ENCODE measurements around the gene MAML3.

Gene MAML3

GRCh38 chr4:140003876-140004548, 150.0 kb downstream of the MAML3 start:
- no peak for DNase-seq (ENCODE audit: low spot score)

- DNase-seq (ENCODE audit: low spot score), result no peak
These were observed 153.8 kb downstream of the MAML3 start for GRCh38 chr4:140000232-140000631.

GRCh38 chr4:139988863-139989765, 164.9 kb downstream of the MAML3 start:
- no peak for DNase-seq (ENCODE audit: low spot score)

GRCh38 chr4:139987502-139987850, 166.5 kb downstream of the MAML3 start:
- DNase-seq (ENCODE audit: low spot score), result no peak

DNA sequence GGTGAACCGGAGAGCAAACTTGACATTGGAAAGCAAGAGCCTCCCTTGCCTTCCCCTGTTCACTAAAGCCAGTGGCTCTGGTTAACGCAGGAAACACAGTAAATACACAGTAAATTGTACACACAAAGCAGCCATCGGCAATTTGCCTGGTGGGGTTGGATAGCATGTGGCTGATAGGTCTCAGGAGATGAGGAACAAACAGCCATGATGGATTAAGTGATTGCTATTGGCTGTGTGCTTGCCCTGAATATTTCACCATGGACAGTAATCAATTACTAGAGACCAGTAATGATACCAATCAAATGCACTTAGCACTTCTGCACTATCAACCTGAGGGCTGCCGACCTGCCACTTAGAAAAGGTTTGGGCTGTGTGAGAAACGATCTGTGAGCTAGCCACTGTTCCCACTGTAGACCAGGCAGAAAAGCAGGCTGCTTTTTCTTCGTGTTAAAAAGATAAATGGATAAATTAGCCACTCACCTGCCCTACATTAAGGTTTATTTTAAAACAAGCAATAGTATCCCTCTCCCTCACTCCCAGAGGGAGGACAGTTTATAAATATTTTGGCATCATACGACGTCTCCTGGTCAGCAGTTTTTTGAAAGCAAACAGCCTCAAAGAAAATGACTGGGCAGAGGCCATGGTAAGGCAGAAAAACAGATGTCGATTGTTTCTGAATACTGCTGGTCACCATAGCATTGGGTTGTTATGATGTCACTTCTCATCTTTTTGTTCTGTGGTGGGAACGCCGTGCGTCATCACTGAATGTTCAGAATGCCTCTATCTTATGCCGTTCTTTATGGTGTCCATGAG, 167.1 kb downstream of the MAML3 start:
- no peak for DNase-seq (ENCODE audit: low spot score)

- no peak for DNase-seq (ENCODE audit: low spot score)
These were observed 167.9 kb downstream of the MAML3 start for GRCh38 chr4:139986106-139986505.

DNA sequence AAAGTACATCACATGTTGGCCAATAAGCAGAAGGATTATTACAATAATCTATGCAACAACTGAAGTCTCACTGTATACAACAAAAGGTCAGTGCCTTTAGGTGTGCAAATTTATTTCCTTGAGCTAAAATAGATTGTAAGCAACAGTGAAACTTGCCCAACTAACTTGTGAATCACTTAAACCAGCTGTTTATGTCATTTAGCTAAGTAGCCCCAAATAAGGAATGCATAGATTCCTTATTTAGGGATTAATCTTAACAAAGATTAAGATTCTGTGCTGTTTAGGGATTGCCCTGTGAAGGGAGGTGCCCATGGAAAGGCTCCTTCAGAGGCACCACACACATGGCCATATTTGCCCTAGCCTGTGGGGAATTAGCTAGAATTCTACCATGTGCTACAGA, 168.6 kb downstream of the MAML3 start:
- no peak for DNase-seq (ENCODE audit: low spot score)

GRCh38 chr4:139984471-139984870, 169.5 kb downstream of the MAML3 start:
- DNase-seq (ENCODE audit: low spot score), result no peak

GRCh38 chr4:139978692-139979091, 175.3 kb downstream of the MAML3 start:
- no peak for DNase-seq (ENCODE audit: low spot score)

DNA sequence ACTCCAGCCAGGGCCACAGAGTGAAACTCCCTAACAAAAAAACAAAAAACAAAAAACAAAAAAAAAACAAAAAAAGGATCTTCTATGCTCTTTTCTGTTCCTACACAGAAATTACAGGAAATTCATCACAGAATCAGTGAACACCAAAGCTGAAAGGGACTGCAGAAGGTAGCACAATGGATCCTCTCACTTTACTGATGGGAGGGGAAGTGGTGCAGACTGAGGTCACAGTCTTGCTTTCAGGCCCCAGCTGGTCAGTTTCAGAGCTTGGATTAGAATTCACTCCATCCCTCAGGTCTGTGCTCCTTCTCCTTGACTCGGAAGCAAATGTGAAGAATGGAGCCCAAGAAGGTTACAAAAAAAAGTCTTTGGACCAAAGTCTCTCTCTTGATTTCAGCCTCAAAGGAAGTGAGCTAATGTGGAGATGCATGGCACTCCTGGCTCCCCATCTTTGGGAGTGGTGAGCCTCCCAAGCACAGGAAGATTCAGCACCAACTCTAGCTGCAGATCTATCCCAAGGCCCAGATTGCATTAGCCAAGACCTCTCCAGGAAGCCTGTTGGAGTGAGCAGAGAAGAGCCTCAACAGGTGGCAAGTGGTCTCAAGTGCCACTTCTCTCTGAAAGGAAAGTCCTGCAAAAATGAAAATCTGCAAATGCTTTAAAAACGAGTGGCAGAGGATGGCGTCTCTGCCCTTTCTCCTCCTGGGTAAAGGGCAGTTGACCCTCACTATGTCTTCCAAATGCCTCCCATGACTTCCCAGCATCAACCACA, 176.0 kb downstream of the MAML3 start:
- no peak for DNase-seq (ENCODE audit: low spot score)

DNA sequence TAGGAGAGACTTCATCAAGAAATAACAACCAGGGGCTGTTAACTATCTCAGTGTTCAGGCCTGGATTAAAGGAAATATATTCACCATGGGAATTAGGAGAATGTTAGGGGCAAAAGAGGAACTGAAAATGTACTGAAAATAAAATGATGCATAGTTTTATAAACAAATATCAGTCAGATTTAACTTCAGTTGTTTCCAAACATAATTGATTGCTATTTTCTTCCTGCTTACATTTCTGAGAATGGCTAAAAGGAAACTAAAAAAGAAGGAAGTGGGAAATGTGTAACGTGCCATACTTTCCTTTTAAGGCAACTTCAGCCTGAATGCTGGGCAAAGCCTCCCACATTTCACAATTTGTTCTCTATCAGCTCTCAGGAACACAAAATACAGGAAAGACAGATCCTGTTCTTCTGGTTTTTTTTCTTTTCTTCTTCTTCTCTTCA, 178.1 kb downstream of the MAML3 start:
- no peak for DNase-seq (ENCODE audit: low spot score)

GRCh38 chr4:139973616-139974015, 180.4 kb downstream of the MAML3 start:
- DNase-seq (ENCODE audit: low spot score), result no peak

- DNase-seq (ENCODE audit: low spot score), result no peak
These were observed 181.0 kb downstream of the MAML3 start for GRCh38 chr4:139973015-139973414.

GRCh38 chr4:139972305-139972704, 181.7 kb downstream of the MAML3 start:
- no peak for DNase-seq (ENCODE audit: low spot score)

DNA sequence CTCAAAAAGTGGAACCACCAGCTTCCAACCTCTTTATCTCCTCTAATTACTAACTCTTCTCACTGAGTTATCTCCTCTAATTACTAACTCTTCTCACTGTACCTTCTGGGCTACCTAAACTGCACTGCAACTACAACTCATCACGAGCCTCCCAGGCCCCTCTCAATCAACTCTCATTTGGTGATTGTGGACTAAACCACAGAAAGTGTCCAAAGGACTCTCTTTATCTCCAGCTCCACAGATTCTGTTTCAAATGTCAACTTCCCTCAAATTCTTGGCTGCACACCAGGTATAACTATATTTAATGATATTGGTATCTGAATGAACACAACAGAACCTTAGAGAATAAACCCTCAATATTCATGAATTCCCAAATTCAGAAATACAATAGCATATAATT, 182.9 kb downstream of the MAML3 start:
- DNase-seq (ENCODE audit: low spot score), result no peak

DNA sequence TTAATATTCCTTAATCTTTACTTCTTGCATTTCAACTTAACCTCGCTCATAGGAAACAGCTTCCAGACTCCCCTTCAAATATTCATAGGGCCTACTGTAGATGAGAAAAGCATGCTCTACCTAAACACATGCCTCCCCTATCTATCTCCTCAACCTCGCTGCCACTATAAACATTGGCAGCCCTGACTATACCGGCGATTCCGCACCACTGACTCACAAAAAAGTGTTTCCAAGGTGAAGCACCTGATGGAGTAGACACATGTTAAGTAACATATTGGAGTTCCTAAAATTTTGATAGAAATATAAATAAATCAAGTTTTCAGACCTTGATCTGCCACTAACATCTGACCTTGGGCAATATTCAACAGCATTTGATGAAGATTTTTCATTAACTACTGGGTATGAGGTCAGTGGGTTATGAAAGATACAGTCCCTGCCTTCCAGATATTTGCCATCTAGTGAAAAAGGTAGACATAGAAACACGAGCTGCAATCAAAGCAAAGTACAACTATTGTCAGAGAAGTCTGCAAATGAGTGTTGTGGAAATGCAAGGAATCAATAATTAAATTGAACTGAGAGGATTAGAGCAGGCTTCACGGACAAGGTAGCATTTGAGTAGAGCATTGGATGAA, 184.2 kb downstream of the MAML3 start:
- no peak for DNase-seq (ENCODE audit: low spot score)

DNA sequence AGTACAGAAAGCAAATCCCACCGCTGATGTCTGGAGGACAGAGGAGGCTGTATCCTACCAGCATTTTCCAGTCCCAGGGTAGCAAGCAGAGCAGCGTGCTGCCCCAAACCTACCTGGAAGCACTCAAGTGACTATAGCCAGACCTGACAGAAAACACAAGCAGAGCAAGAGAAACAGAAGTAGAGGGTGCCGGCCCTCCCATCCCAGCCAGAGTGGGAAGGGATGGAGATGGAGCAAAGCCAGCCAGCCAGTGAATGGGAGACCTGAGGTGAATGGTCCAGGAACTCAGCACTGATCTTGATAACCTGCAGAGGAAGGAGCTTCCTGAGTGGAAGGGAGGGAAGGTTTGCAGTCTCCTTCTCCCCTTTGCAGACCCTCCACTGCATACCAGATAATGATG, 185.2 kb downstream of the MAML3 start:
- no peak for DNase-seq (ENCODE audit: low spot score)

- no peak for DNase-seq (ENCODE audit: low spot score)
These were observed 187.6 kb downstream of the MAML3 start for GRCh38 chr4:139966383-139966782.

- no peak for DNase-seq (ENCODE audit: low spot score)
These were observed 188.2 kb downstream of the MAML3 start for GRCh38 chr4:139965789-139966188.

DNA sequence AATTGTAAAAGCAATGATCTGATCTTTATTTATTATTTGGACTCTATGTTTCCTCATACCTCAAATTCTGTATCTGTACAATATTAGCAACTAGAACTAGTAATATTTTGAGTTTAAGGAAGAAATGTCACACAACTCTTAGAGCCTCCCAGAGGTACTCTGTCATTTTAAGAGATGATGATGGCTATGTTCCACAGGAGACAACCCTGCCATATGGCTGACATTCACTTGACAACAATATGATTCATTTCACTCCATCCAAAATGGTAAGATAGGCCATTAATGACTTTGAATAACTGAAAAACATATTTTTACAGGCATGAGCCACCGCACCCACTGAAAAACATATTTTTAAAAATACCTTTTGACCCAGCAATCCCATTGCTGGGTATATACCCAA, 190.3 kb downstream of the MAML3 start:
- DNase-seq (ENCODE audit: low spot score), result no peak

GRCh38 chr4:139962130-139962684, 191.8 kb downstream of the MAML3 start:
- no peak for DNase-seq (ENCODE audit: low spot score)
